Activated CD8-positive, alpha-beta memory T cell treated with anti-CD3 and anti-CD28 coated beads, Interleukin-2, amount 10 ng/mL, durations not matched to agents 7 days and 5 days (primary cell): ENCODE results near the gene AK6. TPM values are rescaled to one million over a fixed set of nuclear protein-coding genes. Genes with fewer than 3 reads are reported as not detected.
"Not testable (repeated sequence)": the region's sequence is repeated elsewhere in the genome, so short reads cannot be mapped to it uniquely, and the experiment has no call there.

Experiments
- ATAC-seq: fragments of 150-1000 bp; cut with Tn5 transposase; one replicate; pipeline ENCODE4 v1.10.0; 2021; ENCODE audit warnings: moderate library complexity
- CTCF ChIA-PET: fragments of 350-600 bp; sonication (Branson Sonifier 250); formaldehyde crosslinking; loops from one replicate; lab custom pipeline; 2021; ENCODE audit warnings: antibody characterized with exemption; lab: Charles Lee
- DNase-seq: peaks from one replicate; pipeline ENCODE4 v3.0.0-alpha.2; 2020
- H3K27ac Mint-ChIP-seq: one replicate; pipeline ENCODE4 v1.8.0; 2021; ENCODE audit warnings: mild to moderate bottlenecking, mixed read lengths
- H3K27me3 Mint-ChIP-seq: one replicate; pipeline ENCODE4 v1.8.0; 2021; ENCODE audit warnings: mixed read lengths
- H3K36me3 Mint-ChIP-seq: one replicate; pipeline ENCODE4 v1.8.0; 2021; ENCODE audit warnings: mild to moderate bottlenecking, mixed read lengths
- H3K4me1 Mint-ChIP-seq: one replicate; pipeline ENCODE4 v1.8.0; 2021; ENCODE audit warnings: mixed read lengths
- H3K4me3 Mint-ChIP-seq: one replicate; pipeline ENCODE4 v1.8.0; 2021; ENCODE audit warnings: mild to moderate bottlenecking, moderate library complexity, mixed read lengths
- H3K9me3 Mint-ChIP-seq: one replicate; pipeline ENCODE4 v1.8.0; 2022; ENCODE audit warnings: low read depth, mixed read lengths
- total RNA-seq, 2 experiments: library from RNA; stranded (reverse); gene quantifications; one replicate each; pipeline ENCODE4 v1.2.3, GENCODE V29; 2021

The AK6 gene
- total RNA-seq, 2 experiments from 2014 or later = 31.8 to 49.1 TPM

DNA sequence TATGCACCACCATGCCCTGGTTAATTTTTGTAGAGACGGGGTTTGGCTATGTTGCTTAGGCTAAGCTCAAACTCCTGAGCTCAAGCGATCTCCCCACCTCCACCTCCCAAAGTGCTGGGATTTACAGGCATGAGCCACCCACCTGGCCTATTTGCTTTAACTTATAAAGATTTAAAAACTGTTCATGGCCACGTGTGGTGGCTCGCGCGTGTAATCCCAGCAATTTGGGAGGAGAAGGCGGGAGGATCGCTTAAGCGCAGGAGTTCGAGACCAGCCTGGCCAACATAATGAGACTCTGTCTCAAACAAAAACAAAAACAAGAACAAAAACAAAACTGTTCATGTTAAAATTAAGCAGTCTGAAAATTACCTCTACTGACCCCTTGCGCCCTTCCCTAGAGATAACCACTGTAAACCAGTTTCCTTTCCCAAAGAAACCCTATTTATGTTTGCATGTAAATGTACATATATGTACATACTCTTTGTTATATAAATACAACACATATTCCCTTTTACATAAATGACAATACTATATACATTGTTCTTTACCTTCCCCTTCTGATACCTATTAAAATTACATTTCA is 1.5 kb downstream of the AK6 start:
- Mint-ChIP-seq H3K27me3 (no peaks in the 10 kb centered on the region), H3K4me1 (peaks cover 43% of the 10 kb centered on the region)
- CTCF ChIA-PET = interaction anchor here (1.6 kb wide), 1 partner anchor 20 kb away, joined by 3 read pairs; no protein-coding TSS in a partner anchor

GRCh38 chr5:69364850-69365249 is 4.5 kb downstream of the AK6 start:
- DNase-seq (no peak), ATAC-seq (no peak)
- Mint-ChIP-seq H3K36me3 (peaks cover 30% of the 10 kb centered on the region), H3K9me3 (no peaks in the 10 kb centered on the region), H3K4me3 (no peak overlapping the region), H3K4me1 (peaks cover 29% of the 10 kb centered on the region), H3K27ac (peak overlapping the region; percentile 43), H3K27me3 (no peaks in the 10 kb centered on the region)
- CTCF ChIA-PET = interaction anchor here (1.3 kb wide), 1 partner anchor 271 kb away, joined by 5 read pairs; the partner anchor contains the start of gene SLC30A5

More for the DNA sequence above, 1.5 kb downstream of the AK6 start:
- peaks cover 27% of the 10 kb centered on the region for H3K36me3 Mint-ChIP-seq
- peak overlapping the region; percentile 93 for H3K4me3 Mint-ChIP-seq
- H3K9me3 Mint-ChIP-seq = no peaks in the 10 kb centered on the region
- H3K27ac Mint-ChIP-seq = peak overlapping the region; percentile 98
- DNase-seq = no peak
- ATAC-seq = no peak

- no peak for ATAC-seq
- Mint-ChIP-seq H3K36me3 (peaks cover 33% of the 10 kb centered on the region), H3K27ac (peak overlapping the region; percentile 43), H3K4me3 (no peak overlapping the region), H3K27me3 (no peaks in the 10 kb centered on the region), H3K9me3 (no peaks in the 10 kb centered on the region), H3K4me1 (peaks cover 29% of the 10 kb centered on the region)
- DNase-seq = no peak
- CTCF ChIA-PET = no interaction called here
Observed at GRCh38 chr5:69364414-69364813, 4.9 kb downstream of the AK6 start.

GRCh38 chr5:69360442-69360841 is 8.9 kb downstream of the AK6 start:
- Mint-ChIP-seq H3K27me3 (no peaks in the 10 kb centered on the region), H3K4me1 (peaks cover 17% of the 10 kb centered on the region), H3K27ac (no peak overlapping the region), H3K9me3 (no peaks in the 10 kb centered on the region), H3K36me3 (peaks cover 38% of the 10 kb centered on the region), H3K4me3 (no peak overlapping the region)
- ATAC-seq (no peak), DNase-seq (no peak)
- CTCF ChIA-PET = no interaction called here

DNA sequence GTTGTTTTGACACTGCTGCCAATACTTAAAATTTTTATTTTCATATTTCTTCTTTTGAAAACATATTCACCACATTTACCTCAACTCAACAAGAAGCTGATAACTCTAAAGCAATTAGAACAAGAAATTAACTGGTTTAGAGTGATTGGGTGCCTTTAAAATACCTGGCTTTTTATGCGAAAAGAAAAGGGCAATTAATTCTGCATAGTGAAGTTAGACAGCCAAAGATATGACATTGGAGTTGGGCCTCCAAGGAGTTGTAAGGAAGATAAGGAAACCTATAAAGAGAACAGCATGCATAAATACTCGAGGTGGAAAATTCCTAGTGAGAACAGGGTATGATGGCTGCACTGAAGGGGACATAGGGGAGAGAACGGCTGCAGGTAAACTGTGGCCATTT is 9.6 kb downstream of the AK6 start:
- CTCF ChIA-PET = no interaction called here
- Mint-ChIP-seq H3K4me3 (no peak overlapping the region), H3K36me3 (peaks cover 33% of the 10 kb centered on the region), H3K9me3 (no peaks in the 10 kb centered on the region), H3K27ac (no peak overlapping the region), H3K4me1 (peaks cover 11% of the 10 kb centered on the region), H3K27me3 (no peaks in the 10 kb centered on the region)
- DNase-seq = no peak
- ATAC-seq = no peak

GRCh38 chr5:69350664-69351063 is 18.7 kb downstream of the AK6 start:
- no peaks in the 10 kb centered on the region for H3K9me3 Mint-ChIP-seq
- CTCF ChIA-PET = no interaction called here
- H3K27me3 Mint-ChIP-seq = no peaks in the 10 kb centered on the region
- ATAC-seq (no peak), DNase-seq (no peak)
- no peak overlapping the region for H3K4me3 Mint-ChIP-seq
- H3K27ac Mint-ChIP-seq = no peak overlapping the region
- H3K4me1 Mint-ChIP-seq = peaks cover 5% of the 10 kb centered on the region
- H3K36me3 Mint-ChIP-seq = peaks cover 34% of the 10 kb centered on the region

- no peaks in the 10 kb centered on the region for H3K27me3 Mint-ChIP-seq
- H3K9me3 Mint-ChIP-seq = no peaks in the 10 kb centered on the region
- CTCF ChIA-PET = interaction anchor here (0.8 to 1.3 kb wide), 2 partner anchors 8 to 250 kb away, joined by 3 to 6 read pairs; no protein-coding TSS in a partner anchor
- no peak overlapping the region for H3K4me3 Mint-ChIP-seq
- peaks cover 4% of the 10 kb centered on the region for H3K4me1 Mint-ChIP-seq
- H3K36me3 Mint-ChIP-seq = no peaks in the 10 kb centered on the region
- ATAC-seq (no peak), DNase-seq (no peak)
- H3K27ac Mint-ChIP-seq = no peak overlapping the region
Observed at GRCh38 chr5:69343083-69343482, 26.2 kb downstream of the AK6 start.

DNA sequence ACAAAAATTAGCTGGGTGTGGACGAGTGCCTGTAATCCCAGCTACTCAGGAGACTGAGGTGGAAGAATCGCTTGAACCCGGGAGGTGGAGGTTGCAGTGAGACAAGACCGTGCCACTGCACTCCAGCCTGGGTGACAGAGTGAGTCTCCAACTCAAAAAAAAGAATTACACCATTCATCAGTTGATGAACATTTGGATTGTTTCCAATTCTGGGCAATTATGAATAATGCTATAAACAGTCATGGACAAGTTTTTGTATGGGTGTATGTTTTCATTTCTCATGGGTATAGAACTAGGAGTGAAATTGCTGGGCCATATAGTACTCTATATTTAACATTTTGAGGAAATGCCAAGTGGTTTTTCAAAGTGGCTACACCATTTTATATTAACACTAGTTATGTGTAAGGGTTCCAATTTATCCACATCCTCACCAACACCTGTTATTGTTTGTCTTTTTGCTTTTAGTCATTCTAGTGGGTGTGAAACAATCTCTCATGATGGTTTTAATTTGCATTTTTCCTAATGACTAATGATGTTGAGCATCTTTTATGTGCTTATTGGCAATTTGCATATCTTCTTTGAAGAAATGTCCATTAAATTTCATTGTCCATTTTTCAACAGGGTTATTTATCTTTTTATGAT is 27.7 kb downstream of the AK6 start:
- DNase-seq (no peak), ATAC-seq (no peak)
- CTCF ChIA-PET = interaction anchor here (0.6 kb wide), 1 partner anchor 93 kb away, joined by 4 read pairs; no protein-coding TSS in a partner anchor
- Mint-ChIP-seq H3K9me3 (no peaks in the 10 kb centered on the region), H3K36me3 (no peaks in the 10 kb centered on the region), H3K27ac (no peak overlapping the region), H3K4me1 (peaks cover 4% of the 10 kb centered on the region), H3K27me3 (no peaks in the 10 kb centered on the region), H3K4me3 (no peak overlapping the region)

- Mint-ChIP-seq H3K4me1 (peaks cover 18% of the 10 kb centered on the region), H3K9me3 (no peaks in the 10 kb centered on the region), H3K4me3 (no peak overlapping the region), H3K27me3 (no peaks in the 10 kb centered on the region), H3K36me3 (peaks cover 1% of the 10 kb centered on the region), H3K27ac (no peak overlapping the region)
- no peak for DNase-seq
- ATAC-seq = no peak
- CTCF ChIA-PET = interaction anchor here (0.7 to 5.7 kb wide), 16 partner anchors 8 to 311 kb away, joined by 3 to 43 read pairs (median 6); partner anchors contain the start of genes CDK7, CENPH and SLC30A5
Observed at GRCh38 chr5:69335341-69335935, 33.9 kb downstream of the AK6 start.

DNA sequence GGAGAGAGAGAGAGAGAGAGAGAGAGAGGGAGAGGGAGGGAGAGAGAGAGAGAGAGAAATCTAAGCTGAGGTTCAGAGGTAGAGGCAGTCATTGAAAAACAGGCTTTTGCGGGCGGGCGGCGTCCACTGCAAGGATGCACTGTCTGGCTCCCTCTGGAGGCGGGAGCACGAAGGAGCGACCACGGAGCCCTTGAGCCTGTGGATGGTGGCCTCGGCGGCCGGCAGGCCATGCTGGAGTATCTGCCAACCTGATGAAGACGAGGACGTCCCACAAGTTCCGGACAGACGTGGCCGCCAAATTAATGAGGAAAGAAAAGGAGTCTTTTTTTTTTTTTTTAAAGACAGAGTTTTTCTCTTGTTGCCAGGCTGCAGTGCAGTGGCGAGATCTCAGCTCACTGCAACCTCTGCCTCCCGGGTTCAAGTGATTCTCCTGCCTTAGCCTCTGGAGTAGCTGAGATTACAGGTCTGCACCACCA is 34.5 kb downstream of the AK6 start:
- H3K9me3 Mint-ChIP-seq = no peaks in the 10 kb centered on the region
- CTCF ChIA-PET = interaction anchor here (0.7 to 5.7 kb wide), 20 partner anchors 9 to 311 kb away, joined by 3 to 43 read pairs (median 4); partner anchors contain the start of genes CDK7, CENPH and SLC30A5
- peak; percentile 72 for ATAC-seq
- peaks cover 18% of the 10 kb centered on the region for H3K4me1 Mint-ChIP-seq
- peaks cover 1% of the 10 kb centered on the region for H3K36me3 Mint-ChIP-seq
- H3K4me3 Mint-ChIP-seq = no peak overlapping the region
- H3K27ac Mint-ChIP-seq = no peak overlapping the region
- no peaks in the 10 kb centered on the region for H3K27me3 Mint-ChIP-seq
- DNase-seq = peak; percentile 87

- not testable (repeated sequence) for H3K27ac Mint-ChIP-seq, H3K27me3 Mint-ChIP-seq, H3K4me3 Mint-ChIP-seq, DNase-seq, H3K36me3 Mint-ChIP-seq, H3K9me3 Mint-ChIP-seq, ATAC-seq
- CTCF ChIA-PET = interaction anchor here (0.7 to 5.7 kb wide), 12 partner anchors 10 to 926 kb away, joined by 3 to 43 read pairs (median 6); partner anchors contain the start of genes CENPH and SLC30A5
- H3K4me1 Mint-ChIP-seq = peaks cover 18% of the 10 kb centered on the region
Observed at GRCh38 chr5:69333668-69334315, 35.5 kb downstream of the AK6 start.

DNA sequence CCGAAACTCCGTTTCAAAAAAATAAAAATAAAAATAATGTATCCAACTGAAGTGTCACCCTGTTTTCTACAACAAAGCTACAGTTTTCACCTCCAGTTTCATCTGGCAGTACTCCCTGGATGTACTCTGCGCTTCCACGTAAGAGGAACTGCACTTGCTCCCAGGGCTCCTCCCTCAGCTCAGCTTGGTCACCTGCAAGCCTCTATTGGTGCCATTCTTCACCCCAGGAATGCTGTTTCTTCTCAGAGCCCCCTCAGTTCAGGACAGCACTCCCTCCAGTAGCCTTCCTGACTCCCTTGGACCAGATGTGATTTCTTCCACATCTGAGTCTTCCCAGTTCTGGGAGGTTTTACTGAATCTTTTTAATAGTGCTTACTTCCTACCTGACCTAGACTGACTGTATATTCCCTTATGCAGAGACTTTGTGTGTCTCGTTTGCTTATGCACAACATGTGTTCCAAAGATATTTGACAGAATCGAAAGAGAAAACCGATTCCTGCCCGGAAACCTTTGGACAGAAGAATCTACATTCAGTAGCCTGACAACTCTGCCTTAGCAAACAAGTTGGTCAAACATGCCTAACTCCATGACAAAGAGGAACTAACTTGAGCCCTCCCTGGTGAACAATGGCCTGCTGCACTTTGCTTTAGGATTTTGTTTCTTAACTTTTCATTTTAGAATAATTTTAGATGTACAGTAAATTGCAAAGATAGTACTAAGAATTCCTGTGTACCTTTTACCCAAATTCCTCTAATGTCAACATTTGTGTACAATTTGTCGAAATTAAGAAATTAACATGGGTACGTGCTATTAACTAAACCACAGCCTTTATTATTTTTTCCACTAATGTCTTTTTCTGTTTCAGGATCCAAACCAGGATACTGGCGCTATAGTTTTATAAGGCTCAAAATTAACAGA is 37.5 kb downstream of the AK6 start:
- Mint-ChIP-seq H3K9me3 (no peaks in the 10 kb centered on the region), H3K4me1 (peaks cover 18% of the 10 kb centered on the region), H3K27me3 (no peaks in the 10 kb centered on the region), H3K27ac (peak overlapping the region; percentile 87), H3K4me3 (peak overlapping the region; percentile 75), H3K36me3 (peaks cover 1% of the 10 kb centered on the region)
- no peak for DNase-seq
- no peak for ATAC-seq
- CTCF ChIA-PET = interaction anchor here (5.7 kb wide), 1 partner anchor 238 kb away, joined by 43 read pairs; the partner anchor contains the start of gene SLC30A5
